ENCODE results near the gene CDKN1C.

The CDKN1C gene

DNA sequence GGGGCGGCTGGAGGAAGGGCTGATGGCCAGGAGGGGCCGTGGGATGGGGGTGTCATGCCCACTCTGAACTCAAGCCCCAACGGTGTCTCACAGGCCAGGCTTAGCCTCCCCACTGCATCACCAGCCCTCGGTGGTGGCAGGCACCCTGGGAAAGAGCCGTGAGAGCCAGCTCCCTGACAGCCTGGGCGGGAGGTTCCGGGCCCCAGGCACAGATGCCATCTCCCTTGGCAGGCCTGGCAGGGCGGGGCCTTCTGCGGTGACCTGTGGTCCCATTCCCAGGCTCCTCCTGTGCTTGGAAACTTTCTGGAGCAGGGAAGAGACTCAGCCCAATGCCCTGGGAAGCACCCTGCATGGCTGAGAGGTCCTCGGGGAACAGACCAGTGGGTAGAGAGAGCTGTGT is 38.8 kb upstream of the CDKN1C start:
- DNase-seq (ENCODE audit: extremely low spot score) = no peak
- ChIA-PET POLR2A (interaction anchor here (0.8 kb wide), 1 partner anchor 31 kb away, joined by 3 read pairs; no protein-coding TSS in a partner anchor), CTCF (no interaction called here)

DNA sequence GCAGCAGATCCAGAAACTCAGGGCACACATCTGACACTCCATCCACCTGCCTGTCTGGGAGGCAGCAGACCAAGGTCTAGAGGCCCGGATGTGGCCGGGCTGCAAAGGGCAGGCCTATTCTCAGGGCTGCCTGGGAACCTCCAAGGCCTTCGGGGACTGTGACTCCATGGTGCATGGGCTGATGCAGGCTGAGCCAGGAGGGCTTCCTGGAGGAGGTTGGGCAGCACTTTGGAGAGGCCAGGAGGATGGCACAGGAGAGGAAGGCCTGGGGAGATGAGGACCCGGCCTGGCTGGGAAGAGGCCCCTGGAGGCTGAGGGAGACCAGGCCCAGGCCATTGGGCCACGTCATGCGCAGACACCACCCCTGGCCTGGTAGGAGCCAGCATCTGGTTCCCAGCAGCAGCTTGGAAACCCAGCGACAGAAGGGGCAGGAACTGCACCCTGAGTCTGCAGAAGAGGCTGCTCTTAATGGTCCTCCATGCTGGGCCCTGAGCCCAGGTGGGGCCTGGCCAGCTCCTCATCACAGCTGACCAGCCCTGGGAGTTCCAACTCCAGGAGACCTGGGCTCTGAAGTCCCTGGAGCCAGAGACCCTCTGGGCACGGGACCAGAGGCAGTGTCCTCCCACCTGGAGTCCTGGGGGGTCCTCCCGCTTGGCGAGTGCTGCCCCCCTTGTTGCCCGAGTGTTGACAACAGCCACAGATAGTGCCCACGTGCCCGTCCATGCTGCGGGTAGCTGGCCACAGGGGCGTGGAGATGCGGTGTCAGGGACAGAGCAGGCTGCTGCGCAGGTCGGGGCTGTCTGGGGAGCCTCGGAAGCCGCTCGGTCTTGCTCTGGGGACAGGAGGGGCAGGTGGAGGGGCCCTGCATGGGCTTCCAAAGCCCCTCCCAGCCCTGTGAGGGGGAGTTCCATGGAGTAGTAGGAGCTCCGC is 38.1 kb upstream of the CDKN1C start:
- CTCF ChIA-PET = no interaction called here
- TF ChIP-seq FOXA1 (IDR thresholded peaks at IDR 0.05) (no peak), HDGF (IDR thresholded peaks at IDR 0.05; ENCODE audit: borderline replicate concordance) (no peak), L3MBTL2 (conservative IDR thresholded peaks at IDR 0.05) (no peak), ELF4 (IDR thresholded peaks at IDR 0.05) (no peak), FOXK2 (IDR thresholded peaks at IDR 0.05) (no peak), ARNT (IDR thresholded peaks at IDR 0.05) (no peak), CTBP1 (IDR thresholded peaks at IDR 0.05; ENCODE audit: borderline replicate concordance) (no peak), FOXM1 (IDR thresholded peaks at IDR 0.05; ENCODE audit: borderline replicate concordance) (no peak), BHLHE40 (IDR thresholded peaks at IDR 0.05; ENCODE audit: borderline replicate concordance) (no peak)
- POLR2A ChIA-PET = no interaction called here
- no peak for DNase-seq (ENCODE audit: extremely low spot score)

More for the DNA sequence above, 38.8 kb upstream of the CDKN1C start:
- no peak for TF ChIP-seq L3MBTL2 (conservative IDR thresholded peaks at IDR 0.05)
- no peak for TF ChIP-seq SP1 (IDR thresholded peaks at IDR 0.05)
- no peak for TF ChIP-seq FOXA1 (IDR thresholded peaks at IDR 0.05)
- TF ChIP-seq FOXK2 (IDR thresholded peaks at IDR 0.05) = no peak
- TF ChIP-seq TARDBP (IDR thresholded peaks at IDR 0.05) = no peak
- TF ChIP-seq LEF1 (IDR thresholded peaks at IDR 0.05; ENCODE audit: borderline replicate concordance) = no peak
- TF ChIP-seq, protein P1, sequence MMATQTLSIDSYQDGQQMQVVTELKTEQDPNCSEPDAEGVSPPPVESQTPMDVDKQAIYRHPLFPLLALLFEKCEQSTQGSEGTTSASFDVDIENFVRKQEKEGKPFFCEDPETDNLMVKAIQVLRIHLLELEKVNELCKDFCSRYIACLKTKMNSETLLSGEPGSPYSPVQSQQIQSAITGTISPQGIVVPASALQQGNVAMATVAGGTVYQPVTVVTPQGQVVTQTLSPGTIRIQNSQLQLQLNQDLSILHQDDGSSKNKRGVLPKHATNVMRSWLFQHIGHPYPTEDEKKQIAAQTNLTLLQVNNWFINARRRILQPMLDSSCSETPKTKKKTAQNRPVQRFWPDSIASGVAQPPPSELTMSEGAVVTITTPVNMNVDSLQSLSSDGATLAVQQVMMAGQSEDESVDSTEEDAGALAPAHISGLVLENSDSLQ (IDR thresholded peaks at IDR 0.05) = no peak
- no peak for TF ChIP-seq FOXM1 (IDR thresholded peaks at IDR 0.05; ENCODE audit: borderline replicate concordance)
- TF ChIP-seq ZNF384 (IDR thresholded peaks at IDR 0.05) = no peak
- no peak for TF ChIP-seq SUZ12 (IDR thresholded peaks at IDR 0.05)
- TF ChIP-seq ARNT (IDR thresholded peaks at IDR 0.05) = no peak
- TF ChIP-seq NFRKB (IDR thresholded peaks at IDR 0.05) = no peak
- TF ChIP-seq CTBP1 (IDR thresholded peaks at IDR 0.05; ENCODE audit: borderline replicate concordance) = no peak
- TF ChIP-seq ELF4 (IDR thresholded peaks at IDR 0.05) = no peak
- TF ChIP-seq HDGF (IDR thresholded peaks at IDR 0.05; ENCODE audit: borderline replicate concordance) = no peak
- TF ChIP-seq BHLHE40 (IDR thresholded peaks at IDR 0.05; ENCODE audit: borderline replicate concordance) = no peak

DNA sequence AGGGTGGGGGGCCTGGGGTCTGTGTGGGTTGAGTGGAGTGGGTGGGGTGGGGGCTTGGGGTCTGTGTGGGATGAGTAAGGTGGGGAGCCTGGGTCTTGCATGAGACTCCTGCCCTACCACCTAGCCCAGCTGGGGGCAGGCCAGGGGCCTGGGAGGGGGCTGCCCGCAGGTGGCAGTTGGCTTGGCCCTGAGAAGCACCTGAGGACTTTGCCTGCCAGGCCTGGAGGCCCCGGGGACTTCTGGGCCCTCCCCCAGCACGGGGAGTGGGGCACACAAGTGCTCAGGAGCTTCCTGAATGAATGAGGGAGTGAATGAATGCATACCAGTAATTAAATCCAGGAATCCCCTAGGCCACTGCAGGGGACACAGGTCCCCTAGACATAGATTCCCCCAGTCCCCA is 37.1 kb upstream of the CDKN1C start:
- POLR2A ChIA-PET = no interaction called here
- TF ChIP-seq HDGF (IDR thresholded peaks at IDR 0.05; ENCODE audit: borderline replicate concordance) = no peak
- no peak for TF ChIP-seq ARNT (IDR thresholded peaks at IDR 0.05)
- TF ChIP-seq FOXK2 (IDR thresholded peaks at IDR 0.05) = no peak
- no peak for TF ChIP-seq CTBP1 (IDR thresholded peaks at IDR 0.05; ENCODE audit: borderline replicate concordance)
- TF ChIP-seq NFRKB (IDR thresholded peaks at IDR 0.05) = no peak

DNA sequence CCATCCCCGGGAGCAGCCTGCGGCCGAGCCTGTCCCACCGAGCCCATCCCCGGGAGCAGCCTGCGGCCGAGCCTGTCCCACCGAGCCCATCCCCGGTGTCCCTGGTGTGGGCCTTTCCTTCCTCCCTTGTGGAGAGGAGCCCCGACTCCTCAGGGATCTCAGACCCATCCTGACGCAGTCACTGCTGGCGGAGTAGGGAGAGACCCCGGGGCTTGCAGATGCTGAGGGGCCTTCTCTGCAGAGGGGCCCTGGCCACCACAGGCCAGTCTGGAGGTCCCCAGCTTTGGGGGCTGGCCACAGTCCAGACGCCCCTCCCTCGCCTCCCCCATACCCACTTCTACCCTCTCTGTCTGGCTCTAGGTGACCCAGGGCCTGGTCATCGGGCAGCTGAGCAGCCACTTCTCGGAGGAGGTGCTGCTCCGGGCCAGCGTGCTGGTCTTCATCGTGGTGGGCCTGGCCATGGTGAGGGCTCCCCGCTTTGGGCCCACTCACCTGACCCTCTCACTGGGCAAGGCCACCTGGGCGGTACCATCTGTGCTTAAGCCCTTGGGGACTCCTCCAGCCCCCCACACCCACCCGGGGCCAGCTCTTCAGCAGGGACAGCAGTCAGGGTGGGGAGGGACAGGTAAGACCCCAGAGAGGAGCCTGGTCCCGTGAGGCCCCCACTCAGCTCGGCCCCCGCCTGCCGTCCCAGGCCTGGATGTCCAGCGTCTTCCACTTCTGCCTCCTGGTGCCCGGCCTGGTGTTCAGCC is 36.3 kb upstream of the CDKN1C start:
- TF ChIP-seq HDGF (IDR thresholded peaks at IDR 0.05; ENCODE audit: borderline replicate concordance) (no peak), TARDBP (IDR thresholded peaks at IDR 0.05) (no peak)
- CTCF ChIA-PET = no interaction called here
- DNase-seq (ENCODE audit: extremely low spot score) = no peak
- POLR2A ChIA-PET = no interaction called here

More for the DNA sequence above, 37.1 kb upstream of the CDKN1C start:
- no peak for DNase-seq (ENCODE audit: extremely low spot score)
- CTCF ChIA-PET = no interaction called here

DNA sequence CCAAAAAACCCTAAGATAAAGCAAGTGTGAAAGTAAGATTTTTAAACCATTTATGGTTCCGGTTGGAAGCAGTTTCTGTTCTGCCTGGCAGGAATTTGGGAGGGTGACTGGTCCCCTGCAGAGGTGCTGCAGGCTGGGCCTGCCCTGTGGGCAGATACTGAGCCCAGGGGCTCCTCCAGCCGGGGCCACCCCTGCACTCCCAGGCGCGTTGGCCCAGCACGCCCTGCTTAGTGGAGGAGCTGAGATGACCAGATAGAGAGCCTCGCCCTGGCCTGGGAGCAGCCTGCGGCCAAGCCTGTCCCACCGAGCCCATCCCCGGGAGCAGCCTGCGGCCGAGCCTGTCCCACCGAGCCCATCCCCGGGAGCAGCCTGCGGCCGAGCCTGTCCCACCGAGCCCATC is 35.7 kb upstream of the CDKN1C start:
- DNase-seq (ENCODE audit: extremely low spot score) = no peak
- TF ChIP-seq ARNT (IDR thresholded peaks at IDR 0.05) (no peak), SP1 (IDR thresholded peaks at IDR 0.05) (no peak), L3MBTL2 (conservative IDR thresholded peaks at IDR 0.05) (no peak), FOXA1 (IDR thresholded peaks at IDR 0.05) (no peak), ZNF384 (IDR thresholded peaks at IDR 0.05) (no peak), TARDBP (IDR thresholded peaks at IDR 0.05) (no peak), LEF1 (IDR thresholded peaks at IDR 0.05; ENCODE audit: borderline replicate concordance) (no peak), CTBP1 (IDR thresholded peaks at IDR 0.05; ENCODE audit: borderline replicate concordance) (no peak), ELF4 (IDR thresholded peaks at IDR 0.05) (no peak), FOXM1 (IDR thresholded peaks at IDR 0.05; ENCODE audit: borderline replicate concordance) (no peak), BHLHE40 (IDR thresholded peaks at IDR 0.05; ENCODE audit: borderline replicate concordance) (no peak), HDGF (IDR thresholded peaks at IDR 0.05; ENCODE audit: borderline replicate concordance) (no peak), SUZ12 (IDR thresholded peaks at IDR 0.05) (no peak), NFRKB (IDR thresholded peaks at IDR 0.05) (no peak), FOXK2 (IDR thresholded peaks at IDR 0.05) (no peak)
- TF ChIP-seq, protein P1 (IDR thresholded peaks at IDR 0.05) = no peak
- CTCF ChIA-PET = no interaction called here
- POLR2A ChIA-PET = no interaction called here

DNA sequence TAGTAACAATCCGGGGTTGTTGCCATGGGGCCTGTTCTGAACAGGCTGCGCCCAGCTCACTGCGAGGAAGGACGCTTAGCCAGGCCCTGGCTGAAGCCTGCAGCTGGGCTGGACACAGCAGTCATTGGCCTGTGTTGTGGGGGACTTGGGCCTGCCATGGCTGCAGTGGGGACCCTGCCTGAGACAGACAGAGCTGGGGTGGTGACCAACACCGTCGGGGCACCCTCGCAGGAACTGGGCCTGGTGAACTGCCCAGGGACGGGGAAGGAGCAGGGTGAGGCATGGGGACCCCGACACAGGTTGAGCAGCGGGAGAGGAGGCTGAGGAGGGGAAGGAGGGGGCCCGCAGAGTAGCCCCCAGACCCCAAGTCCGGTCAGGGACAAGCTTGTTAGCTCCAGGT is 34.8 kb upstream of the CDKN1C start:
- TF ChIP-seq, protein P1 (IDR thresholded peaks at IDR 0.05) = no peak
- no peak for TF ChIP-seq FOXK2 (IDR thresholded peaks at IDR 0.05)
- TF ChIP-seq SP1 (IDR thresholded peaks at IDR 0.05) = no peak
- no peak for TF ChIP-seq LEF1 (IDR thresholded peaks at IDR 0.05; ENCODE audit: borderline replicate concordance)
- TF ChIP-seq NFRKB (IDR thresholded peaks at IDR 0.05) = no peak
- TF ChIP-seq ARNT (IDR thresholded peaks at IDR 0.05) = no peak
- TF ChIP-seq CTBP1 (IDR thresholded peaks at IDR 0.05; ENCODE audit: borderline replicate concordance) = no peak
- no peak for TF ChIP-seq FOXM1 (IDR thresholded peaks at IDR 0.05; ENCODE audit: borderline replicate concordance)
- TF ChIP-seq BHLHE40 (IDR thresholded peaks at IDR 0.05; ENCODE audit: borderline replicate concordance) = no peak
- TF ChIP-seq ELF4 (IDR thresholded peaks at IDR 0.05) = no peak
- TF ChIP-seq L3MBTL2 (conservative IDR thresholded peaks at IDR 0.05) = no peak
- TF ChIP-seq ZNF384 (IDR thresholded peaks at IDR 0.05) = no peak
- TF ChIP-seq FOXA1 (IDR thresholded peaks at IDR 0.05) = no peak
- no peak for DNase-seq (ENCODE audit: extremely low spot score)
- ChIA-PET CTCF (no interaction called here), POLR2A (interaction anchor here (1.7 kb wide), 1 partner anchor 9 kb away, joined by 6 read pairs; the partner anchor contains the start of gene PHLDA2)

Measured in HEK293T (cell line).